Measurements from ENCODE around the gene LONRF2.

DNA sequence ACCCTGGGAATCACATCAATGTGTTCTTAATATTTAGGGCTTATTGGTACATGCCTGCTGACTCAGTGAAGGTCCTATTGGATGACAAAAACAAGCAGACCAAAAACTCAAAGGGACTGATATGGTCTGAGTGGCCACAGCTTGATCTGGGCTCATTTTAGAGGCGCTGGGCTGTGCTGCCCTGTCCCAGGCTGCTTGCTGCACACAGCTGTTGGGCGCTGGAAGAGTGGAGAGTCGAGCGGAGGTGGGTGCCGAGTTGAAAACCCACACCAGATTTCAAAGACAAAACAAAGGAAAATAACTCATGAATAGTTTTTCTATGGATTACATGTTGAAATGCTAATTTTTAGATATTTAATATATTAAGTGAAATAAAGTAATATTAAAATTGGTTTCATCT, 68.5 kb downstream of the LONRF2 start:
- TF ChIP-seq POLR2A (IDR thresholded peaks at IDR 0.05; ENCODE audit: borderline replicate concordance, extremely low read depth, insufficient read depth, insufficient read length): no peak
- TF ChIP-seq, protein P1, sequence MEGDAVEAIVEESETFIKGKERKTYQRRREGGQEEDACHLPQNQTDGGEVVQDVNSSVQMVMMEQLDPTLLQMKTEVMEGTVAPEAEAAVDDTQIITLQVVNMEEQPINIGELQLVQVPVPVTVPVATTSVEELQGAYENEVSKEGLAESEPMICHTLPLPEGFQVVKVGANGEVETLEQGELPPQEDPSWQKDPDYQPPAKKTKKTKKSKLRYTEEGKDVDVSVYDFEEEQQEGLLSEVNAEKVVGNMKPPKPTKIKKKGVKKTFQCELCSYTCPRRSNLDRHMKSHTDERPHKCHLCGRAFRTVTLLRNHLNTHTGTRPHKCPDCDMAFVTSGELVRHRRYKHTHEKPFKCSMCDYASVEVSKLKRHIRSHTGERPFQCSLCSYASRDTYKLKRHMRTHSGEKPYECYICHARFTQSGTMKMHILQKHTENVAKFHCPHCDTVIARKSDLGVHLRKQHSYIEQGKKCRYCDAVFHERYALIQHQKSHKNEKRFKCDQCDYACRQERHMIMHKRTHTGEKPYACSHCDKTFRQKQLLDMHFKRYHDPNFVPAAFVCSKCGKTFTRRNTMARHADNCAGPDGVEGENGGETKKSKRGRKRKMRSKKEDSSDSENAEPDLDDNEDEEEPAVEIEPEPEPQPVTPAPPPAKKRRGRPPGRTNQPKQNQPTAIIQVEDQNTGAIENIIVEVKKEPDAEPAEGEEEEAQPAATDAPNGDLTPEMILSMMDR (IDR thresholded peaks at IDR 0.05 in 2 of 3, conservative IDR thresholded peaks at IDR 0.05 in 1 of 3; ENCODE audit: borderline replicate concordance in 1 of 3, insufficient read depth in 1 of 3, low read depth in 2 of 3, low read length in 2 of 3): no peak
- TF ChIP-seq POLR2AphosphoS5 (IDR thresholded peaks at IDR 0.05; ENCODE audit: low read depth, low read length): no peak
- no peak for TF ChIP-seq EZH2phosphoT487 (IDR thresholded peaks at IDR 0.05; ENCODE audit: borderline replicate concordance)
- TF ChIP-seq EZH2 (IDR thresholded peaks at IDR 0.05): no peak
- TF ChIP-seq YY1 (IDR thresholded peaks at IDR 0.05; ENCODE audit: extremely low read depth, insufficient replicate concordance, low read depth, low read length): no peak
- no peak for TF ChIP-seq ZNF274 (IDR thresholded peaks at IDR 0.05; ENCODE audit: low read depth, low read length)
- TF ChIP-seq, protein P2, sequence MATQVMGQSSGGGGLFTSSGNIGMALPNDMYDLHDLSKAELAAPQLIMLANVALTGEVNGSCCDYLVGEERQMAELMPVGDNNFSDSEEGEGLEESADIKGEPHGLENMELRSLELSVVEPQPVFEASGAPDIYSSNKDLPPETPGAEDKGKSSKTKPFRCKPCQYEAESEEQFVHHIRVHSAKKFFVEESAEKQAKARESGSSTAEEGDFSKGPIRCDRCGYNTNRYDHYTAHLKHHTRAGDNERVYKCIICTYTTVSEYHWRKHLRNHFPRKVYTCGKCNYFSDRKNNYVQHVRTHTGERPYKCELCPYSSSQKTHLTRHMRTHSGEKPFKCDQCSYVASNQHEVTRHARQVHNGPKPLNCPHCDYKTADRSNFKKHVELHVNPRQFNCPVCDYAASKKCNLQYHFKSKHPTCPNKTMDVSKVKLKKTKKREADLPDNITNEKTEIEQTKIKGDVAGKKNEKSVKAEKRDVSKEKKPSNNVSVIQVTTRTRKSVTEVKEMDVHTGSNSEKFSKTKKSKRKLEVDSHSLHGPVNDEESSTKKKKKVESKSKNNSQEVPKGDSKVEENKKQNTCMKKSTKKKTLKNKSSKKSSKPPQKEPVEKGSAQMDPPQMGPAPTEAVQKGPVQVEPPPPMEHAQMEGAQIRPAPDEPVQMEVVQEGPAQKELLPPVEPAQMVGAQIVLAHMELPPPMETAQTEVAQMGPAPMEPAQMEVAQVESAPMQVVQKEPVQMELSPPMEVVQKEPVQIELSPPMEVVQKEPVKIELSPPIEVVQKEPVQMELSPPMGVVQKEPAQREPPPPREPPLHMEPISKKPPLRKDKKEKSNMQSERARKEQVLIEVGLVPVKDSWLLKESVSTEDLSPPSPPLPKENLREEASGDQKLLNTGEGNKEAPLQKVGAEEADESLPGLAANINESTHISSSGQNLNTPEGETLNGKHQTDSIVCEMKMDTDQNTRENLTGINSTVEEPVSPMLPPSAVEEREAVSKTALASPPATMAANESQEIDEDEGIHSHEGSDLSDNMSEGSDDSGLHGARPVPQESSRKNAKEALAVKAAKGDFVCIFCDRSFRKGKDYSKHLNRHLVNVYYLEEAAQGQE (IDR thresholded peaks at IDR 0.05; ENCODE audit: low read depth): no peak
- TF ChIP-seq, protein P3, sequence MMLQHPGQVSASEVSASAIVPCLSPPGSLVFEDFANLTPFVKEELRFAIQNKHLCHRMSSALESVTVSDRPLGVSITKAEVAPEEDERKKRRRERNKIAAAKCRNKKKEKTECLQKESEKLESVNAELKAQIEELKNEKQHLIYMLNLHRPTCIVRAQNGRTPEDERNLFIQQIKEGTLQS (IDR thresholded peaks at IDR 0.05): no peak
- TF ChIP-seq RAD21 (IDR thresholded peaks at IDR 0.05; ENCODE audit: low read depth): no peak
- no peak for TF ChIP-seq ZFX (IDR thresholded peaks at IDR 0.05)

Measured in HCT116 (cell line).